Esophagus squamous epithelium (tissue), 4 donors: ENCODE measurements around the gene DENND2A.

Experiments
- CTCF ChIP-seq, 6 experiments: fragments of 450-650 bp in 4 of 6; fragments of 200-600 bp in 2 of 6; sonication (generic) in 2 of 6; IDR thresholded peaks; one replicate each; pipeline ENCODE4 v1.5.1; 2016 to 2019; ENCODE audit warnings: antibody characterized with exemption in 6 of 6, mild to moderate bottlenecking in 4 of 6, moderate library complexity in 4 of 6
- POLR2A ChIP-seq, 4 donors: fragments of 450-650 bp; IDR thresholded peaks; one replicate each; pipeline ENCODE4 v1.6.1; 2017; ENCODE audit warnings: antibody characterized with exemption in 4 of 4, mild to moderate bottlenecking in 4 of 4, moderate library complexity in 3 of 4

DNA sequence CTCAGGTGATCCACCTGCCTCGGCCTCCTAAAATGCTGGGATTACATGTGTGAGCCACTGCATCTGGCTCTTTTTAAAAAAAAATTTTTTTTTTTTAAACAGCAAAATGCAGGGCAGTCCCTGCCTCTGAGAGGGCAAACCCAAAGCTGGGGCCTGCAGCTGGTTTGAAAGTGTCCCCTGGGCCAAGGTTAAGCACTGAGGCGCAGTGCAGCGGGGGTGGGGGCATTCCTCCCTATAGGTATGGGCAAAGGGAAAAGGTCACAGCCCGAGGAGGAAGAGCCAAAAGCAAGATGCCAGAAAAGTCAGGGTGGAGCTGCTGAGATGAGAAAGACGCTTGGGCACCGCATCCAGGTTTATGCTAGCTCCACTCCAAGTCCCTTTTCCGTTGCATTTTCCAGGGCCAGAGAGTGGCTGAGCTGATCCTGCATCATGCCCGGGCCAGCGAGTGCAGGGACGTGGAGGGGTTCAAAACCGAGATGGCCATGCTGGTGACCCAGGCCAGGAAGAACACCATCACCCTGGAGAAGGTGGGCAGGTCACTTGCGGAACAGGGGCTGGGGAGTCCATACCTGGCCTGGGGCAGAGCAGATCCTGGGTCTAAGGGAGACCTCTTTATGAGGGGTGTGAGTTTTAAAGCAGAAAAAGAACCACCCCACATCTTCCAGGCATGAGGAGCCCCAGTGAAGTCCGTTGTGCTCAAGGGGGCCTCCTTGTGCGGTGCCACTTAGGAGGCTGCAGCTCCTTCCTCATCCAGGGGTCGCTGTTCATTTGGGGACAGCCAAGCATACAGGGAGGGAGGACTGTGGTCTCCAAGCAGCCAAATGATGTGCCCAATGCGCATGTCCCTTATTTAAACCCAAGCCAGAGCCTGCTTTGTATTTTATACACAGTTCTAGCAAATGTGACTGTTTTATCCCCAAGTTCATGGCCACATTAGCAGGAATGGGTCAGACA lies 48.9 kb upstream of the DENND2A start:
- no peak for TF ChIP-seq CTCF (IDR thresholded peaks at IDR 0.05)
- no peak for TF ChIP-seq POLR2A (IDR thresholded peaks at IDR 0.05)
